Activated effector memory CD4-positive, alpha-beta T cell treated with Interleukin-2 at 50 U/mL for 16 hours (primary cell): ENCODE measurements around the gene C14orf132.

ENCODE experiments used
- DNase-seq: peaks from one replicate; pipeline ENCODE4 v3.0.0-alpha.2; 2020

C14orf132 gene

GRCh38 chr14:96040828-96041371 is 1.7 kb downstream of the C14orf132 start:
- DNase-seq, result no peak

- no peak for DNase-seq
Measured at GRCh38 chr14:96042248-96042930, 3.2 kb downstream of the C14orf132 start.

- no peak for DNase-seq
Measured at GRCh38 chr14:96046630-96047029, 7.5 kb downstream of the C14orf132 start.

GRCh38 chr14:96047101-96047500 is 7.9 kb downstream of the C14orf132 start:
- DNase-seq, result no peak

- DNase-seq, result no peak
Measured at GRCh38 chr14:96049932-96050331, 10.8 kb downstream of the C14orf132 start.

- DNase-seq, result no peak
Measured at GRCh38 chr14:96050482-96050881, 11.3 kb downstream of the C14orf132 start.

- no peak for DNase-seq
Measured at GRCh38 chr14:96051231-96051630, 12.1 kb downstream of the C14orf132 start.

- DNase-seq, result no peak
Measured at GRCh38 chr14:96051642-96052540, 12.7 kb downstream of the C14orf132 start.

- no peak for DNase-seq
Measured at GRCh38 chr14:96052541-96053247, 13.5 kb downstream of the C14orf132 start.

GRCh38 chr14:96053248-96053599 is 14.1 kb downstream of the C14orf132 start:
- no peak for DNase-seq

GRCh38 chr14:96053600-96054381 is 14.6 kb downstream of the C14orf132 start:
- no peak for DNase-seq

GRCh38 chr14:96054661-96055060 is 15.5 kb downstream of the C14orf132 start:
- no peak for DNase-seq

GRCh38 chr14:96055065-96055752 is 16.0 kb downstream of the C14orf132 start:
- no peak for DNase-seq

- DNase-seq, result no peak
Measured at GRCh38 chr14:96055753-96056508, 16.8 kb downstream of the C14orf132 start.

- no peak for DNase-seq
Measured at GRCh38 chr14:96056509-96057422, 17.6 kb downstream of the C14orf132 start.

- DNase-seq, result no peak
Measured at GRCh38 chr14:96057738-96058137, 18.6 kb downstream of the C14orf132 start.

GRCh38 chr14:96058576-96059200 is 19.5 kb downstream of the C14orf132 start:
- DNase-seq, result no peak

GRCh38 chr14:96059519-96060135 is 20.5 kb downstream of the C14orf132 start:
- DNase-seq, result no peak
